PC-9 (cell line): ENCODE results near the gene PDE6C. TPM values are rescaled to one million over a fixed set of nuclear protein-coding genes. Genes with fewer than 3 reads are reported as not detected.
A peak's percentile ranks its signal among the peaks of the same experiment; 100 is the strongest.

Source experiments
- BruUV-seq: library from RNA; stranded (reverse); fragments of 400-500 nt; replicated peaks from 2 replicates; lab custom pipeline; 2021; lab: Mats Ljungman, UMichigan
- CTCF ChIA-PET: fragments of 300-600 bp; sonication (Branson Sonifier 250); formaldehyde crosslinking; loops from one replicate; lab custom pipeline; 2022; ENCODE audit warnings: antibody characterized with exemption; lab: Charles Lee
- POLR2A ChIA-PET: fragments of 300-600 bp; sonication (Branson Sonifier 250); formaldehyde crosslinking; loops from one replicate; lab custom pipeline; 2022; ENCODE audit warnings: antibody characterized with exemption; ENCODE audit not compliant: unreplicated experiment; lab: Charles Lee
- DNase-seq, 2 experiments: peaks; one replicate each; pipeline versions ENCODE4 v3.0.0 to v3.0.0-alpha.2; 2015 to 2022; ENCODE audit warnings: mixed read lengths in 1 of 2
- H2AFZ ChIP-seq: fragments of 200-600 bp; sonication (generic); 2 replicates; pipeline ENCODE4 v1.8.1; 2017; ENCODE audit warnings: antibody characterized with exemption
- H3F3A ChIP-seq: fragments of 200-600 bp; sonication (generic); 2 replicates; pipeline ENCODE4 v1.8.1; 2017; ENCODE audit warnings: antibody characterized with exemption, mild to moderate bottlenecking, low read depth; ENCODE audit not compliant: insufficient read depth
- H3K27ac ChIP-seq: fragments of 200-600 bp; sonication (generic); 2 replicates; pipeline ENCODE4 v1.6.1; 2016; ENCODE audit warnings: mixed run types
- H3K27me3 ChIP-seq: fragments of 200-600 bp; sonication (generic); 2 replicates; pipeline ENCODE4 v1.6.1; 2016; ENCODE audit warnings: low read depth, mixed run types; ENCODE audit not compliant: insufficient read depth
- H3K36me3 ChIP-seq: fragments of 200-600 bp; sonication (generic); 2 replicates; pipeline ENCODE4 v1.6.1; 2016; ENCODE audit warnings: low read depth, mixed run types
- H3K4me1 ChIP-seq: fragments of 200-600 bp; sonication (generic); replicated peaks from 2 replicates; pipeline ENCODE4 v1.6.1; 2016; ENCODE audit warnings: mixed run types; ENCODE audit not compliant: insufficient read depth
- H3K4me2 ChIP-seq: fragments of 200-600 bp; sonication (generic); 2 replicates; pipeline ENCODE4 v1.6.1; 2017; ENCODE audit warnings: mixed run types
- H3K4me3 ChIP-seq: fragments of 200-600 bp; sonication (generic); 2 replicates; pipeline ENCODE4 v1.6.1; 2016; ENCODE audit warnings: mixed run types
- H3K79me2 ChIP-seq: fragments of 200-600 bp; sonication (generic); 2 replicates; pipeline ENCODE4 v1.6.1; 2017; ENCODE audit warnings: low read depth, mixed run types
- H3K9me2 ChIP-seq: fragments of 200-600 bp; sonication (generic); 2 replicates; pipeline ENCODE4 v1.8.1; 2017; ENCODE audit warnings: mild to moderate bottlenecking; ENCODE audit not compliant: insufficient read depth
- H3K9me3 ChIP-seq: fragments of 200-600 bp; sonication (generic); 2 replicates; pipeline ENCODE4 v1.8.1; 2016; ENCODE audit warnings: low read depth; ENCODE audit not compliant: insufficient read depth
- H4K20me1 ChIP-seq: fragments of 200-600 bp; sonication (generic); 2 replicates; pipeline ENCODE4 v1.8.1; 2017; ENCODE audit not compliant: insufficient read depth
- EZH2 ChIP-seq: fragments of 200-600 bp; sonication (generic); IDR thresholded peaks from 2 replicates; pipeline ENCODE4 v1.8.0; 2017; ENCODE audit warnings: antibody characterized with exemption, low read depth
- intact Hi-C: fragments of 100-400 bp; cut with micrococcal nuclease; formaldehyde crosslinking; loops from one replicate; pipeline ENCODE4 v1.10.0; 2022; ENCODE audit not compliant: unreplicated experiment
- total RNA-seq: library from RNA; stranded (reverse); gene quantifications from 2 replicates; pipeline ENCODE4 v1.2.3, GENCODE V29; 2021
- TF ChIP-seq, protein P1 (sequence below): fragments of 200-600 bp; sonication (generic); conservative IDR thresholded peaks from 2 replicates; pipeline ENCODE4 v1.6.1; 2017; ENCODE audit warnings: mixed run types, antibody characterized with exemption, mild to moderate bottlenecking, moderate library complexity

Gene PDE6C
- total RNA-seq, 1 experiment from 2014 or later = not detected

DNA sequence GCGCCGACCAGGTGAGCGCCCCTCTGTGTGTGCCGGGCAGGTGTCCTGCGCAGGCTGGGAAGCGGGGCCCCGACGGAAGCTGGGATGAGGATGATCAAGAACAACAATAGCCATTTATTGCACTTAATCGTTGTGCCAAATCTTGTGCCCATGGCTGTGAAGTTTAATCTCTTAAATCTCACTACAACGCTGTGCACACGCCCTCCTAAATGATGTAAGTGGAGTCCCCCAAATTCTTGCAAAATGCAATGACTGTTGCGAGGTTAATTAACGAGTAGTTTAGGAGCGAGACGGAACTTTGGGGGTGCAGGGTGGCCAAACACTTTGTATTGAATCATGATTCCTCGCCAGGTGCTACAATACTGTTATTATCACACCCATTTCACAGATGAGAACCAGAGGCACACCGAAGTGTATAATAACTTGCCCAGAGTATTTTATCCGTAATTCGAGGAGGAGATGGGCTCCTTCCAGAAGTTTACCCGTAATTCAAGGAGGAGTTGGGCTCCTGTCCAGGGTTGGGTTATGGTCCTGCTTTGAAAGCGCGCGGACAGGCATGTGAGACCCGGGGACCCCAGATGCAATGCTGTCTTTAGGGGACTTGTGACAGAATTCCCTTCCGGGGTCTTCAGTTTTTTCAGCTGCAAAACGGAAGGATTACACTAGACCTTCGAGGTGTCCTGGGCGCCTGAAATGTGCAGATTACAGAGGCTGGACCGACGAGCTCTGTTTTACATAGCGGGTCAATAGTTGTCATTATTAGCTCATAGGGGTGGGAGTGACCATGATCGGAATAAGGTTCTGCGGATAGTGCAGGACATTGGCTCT is 44.8 kb upstream of the PDE6C start:
- peaks cover 17% of the 10 kb centered on the region for H3K79me2 ChIP-seq
- ChIA-PET CTCF (no interaction called here), POLR2A (no interaction called here)
- H3K27ac ChIP-seq = no peak overlapping the region
- H4K20me1 ChIP-seq = no peaks in the 10 kb centered on the region
- peaks cover 3% of the 10 kb centered on the region; the same call in 1 of the 2 replicates for H3F3A ChIP-seq
- intact Hi-C loops = no loop called here
- no peaks in the 10 kb centered on the region for H3K27me3 ChIP-seq
- TF ChIP-seq, protein P1, sequence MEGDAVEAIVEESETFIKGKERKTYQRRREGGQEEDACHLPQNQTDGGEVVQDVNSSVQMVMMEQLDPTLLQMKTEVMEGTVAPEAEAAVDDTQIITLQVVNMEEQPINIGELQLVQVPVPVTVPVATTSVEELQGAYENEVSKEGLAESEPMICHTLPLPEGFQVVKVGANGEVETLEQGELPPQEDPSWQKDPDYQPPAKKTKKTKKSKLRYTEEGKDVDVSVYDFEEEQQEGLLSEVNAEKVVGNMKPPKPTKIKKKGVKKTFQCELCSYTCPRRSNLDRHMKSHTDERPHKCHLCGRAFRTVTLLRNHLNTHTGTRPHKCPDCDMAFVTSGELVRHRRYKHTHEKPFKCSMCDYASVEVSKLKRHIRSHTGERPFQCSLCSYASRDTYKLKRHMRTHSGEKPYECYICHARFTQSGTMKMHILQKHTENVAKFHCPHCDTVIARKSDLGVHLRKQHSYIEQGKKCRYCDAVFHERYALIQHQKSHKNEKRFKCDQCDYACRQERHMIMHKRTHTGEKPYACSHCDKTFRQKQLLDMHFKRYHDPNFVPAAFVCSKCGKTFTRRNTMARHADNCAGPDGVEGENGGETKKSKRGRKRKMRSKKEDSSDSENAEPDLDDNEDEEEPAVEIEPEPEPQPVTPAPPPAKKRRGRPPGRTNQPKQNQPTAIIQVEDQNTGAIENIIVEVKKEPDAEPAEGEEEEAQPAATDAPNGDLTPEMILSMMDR = no peak
- TF ChIP-seq EZH2 = no peak
- no peak overlapping the region for H2AFZ ChIP-seq
- H3K9me2 ChIP-seq = no peaks in the 10 kb centered on the region
- BruUV-seq = no TSS peak
- no peaks in the 10 kb centered on the region for H3K9me3 ChIP-seq
- peak overlapping the region; percentile 56; the same call in 1 of the 2 replicates for H3K4me3 ChIP-seq
- peaks cover 21% of the 10 kb centered on the region for H3K4me1 ChIP-seq
- H3K36me3 ChIP-seq = no peaks in the 10 kb centered on the region
- peak overlapping the region; percentile 78 for H3K4me2 ChIP-seq
- no peak for DNase-seq

DNA sequence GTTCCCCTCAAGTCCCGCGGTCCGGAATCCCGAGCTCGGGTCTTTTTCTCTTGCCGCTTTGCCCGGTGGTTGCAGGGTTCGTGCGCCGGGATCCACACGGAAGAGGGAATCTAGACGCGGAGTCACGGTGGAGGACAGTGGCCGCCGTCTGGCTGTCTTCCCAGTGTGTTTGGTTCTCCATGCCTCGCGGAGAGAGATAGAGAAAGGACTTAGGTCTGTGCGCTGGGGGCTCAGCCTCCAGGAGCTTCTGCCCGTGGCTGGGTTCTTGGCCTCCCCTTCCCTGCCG is 44.3 kb upstream of the PDE6C start:
- Histone ChIP-seq H3K27ac (no peak overlapping the region), H3K9me3 (no peaks in the 10 kb centered on the region), H4K20me1 (no peaks in the 10 kb centered on the region), H3K79me2 (peaks cover 17% of the 10 kb centered on the region), H3K27me3 (no peaks in the 10 kb centered on the region), H3K36me3 (no peaks in the 10 kb centered on the region), H3K4me3 (peak overlapping the region; percentile 56; the same call in 1 of the 2 replicates), H3F3A (peaks cover 3% of the 10 kb centered on the region; the same call in 1 of the 2 replicates), H3K9me2 (no peaks in the 10 kb centered on the region), H2AFZ (no peak overlapping the region), H3K4me1 (peaks cover 21% of the 10 kb centered on the region), H3K4me2 (peak overlapping the region; percentile 78)
- CTCF ChIA-PET = no interaction called here
- BruUV-seq = no TSS peak
- POLR2A ChIA-PET = no interaction called here
- intact Hi-C loops = no loop called here
- DNase-seq = no peak
- TF ChIP-seq, protein P1 = no peak
- TF ChIP-seq EZH2 = no peak

DNA sequence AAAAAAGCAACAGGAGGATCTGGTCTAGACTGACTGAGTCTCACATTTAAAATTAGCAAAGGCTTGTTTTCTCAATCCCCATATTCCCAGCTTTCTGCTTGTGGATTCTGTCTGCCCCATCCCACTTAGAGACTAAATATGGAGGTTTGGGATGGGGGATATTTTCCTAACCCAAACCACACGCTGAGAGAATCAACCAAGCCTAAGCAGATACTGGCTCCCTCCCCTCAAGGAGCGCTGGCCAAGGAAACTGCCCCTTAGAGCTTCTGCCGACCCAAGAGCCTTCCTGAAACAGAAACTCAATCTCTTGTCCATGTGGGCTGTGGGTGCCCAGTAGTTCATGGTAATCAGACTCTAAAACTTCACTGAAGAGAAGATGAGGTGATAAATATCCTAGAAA is 42.0 kb upstream of the PDE6C start:
- intact Hi-C loops = no loop called here
- H2AFZ ChIP-seq = no peak overlapping the region
- ChIA-PET POLR2A (no interaction called here), CTCF (no interaction called here)
- H4K20me1 ChIP-seq = no peaks in the 10 kb centered on the region
- BruUV-seq = no TSS peak
- no peaks in the 10 kb centered on the region for H3K36me3 ChIP-seq
- H3K4me1 ChIP-seq = peaks cover 21% of the 10 kb centered on the region
- no peak overlapping the region for H3K4me3 ChIP-seq
- no peaks in the 10 kb centered on the region for H3K27me3 ChIP-seq
- H3K27ac ChIP-seq = no peak overlapping the region
- H3K79me2 ChIP-seq = peaks cover 17% of the 10 kb centered on the region
- no peaks in the 10 kb centered on the region for H3K9me2 ChIP-seq
- no peaks in the 10 kb centered on the region for H3K9me3 ChIP-seq
- no peak overlapping the region for H3K4me2 ChIP-seq
- DNase-seq = no peak
- peaks cover 3% of the 10 kb centered on the region; the same call in 1 of the 2 replicates for H3F3A ChIP-seq
- no peak for TF ChIP-seq EZH2
- TF ChIP-seq, protein P1 = no peak
